Heart right ventricle (tissue), 16 donors: ENCODE data around the gene CAMKK2. TPM values are rescaled to one million over a fixed set of nuclear protein-coding genes. Genes with fewer than 3 reads are reported as not detected.
"Not testable (repeated sequence)": the region's sequence is repeated elsewhere in the genome, so short reads cannot be mapped to it uniquely, and the experiment has no call there.

Source experiments
- ATAC-seq, 8 donors: fragments of 200-7000 bp; cut with Tn5 transposase; one replicate each; pipeline ENCODE4 v1.9.1; 2020; ENCODE audit warnings: mild to moderate bottlenecking in 8 of 8, moderate library complexity in 8 of 8, moderate number of reproducible peaks in 1 of 8
- DNase-seq, 2 donors: peaks; one replicate each; pipeline ENCODE4 v3.0.0-alpha.2; 2020
- H3K27ac ChIP-seq, 10 donors: fragments of 200-600 bp; sonication (generic) in 2 of 10; one replicate each; pipeline versions ENCODE4 v1.5.0 to v1.8.0; 2020 to 2022; ENCODE audit warnings: mild to moderate bottlenecking in 3 of 10
- H3K27me3 ChIP-seq, 7 donors: fragments of 200-600 bp; one replicate each; pipeline ENCODE4 v1.8.0; 2021 to 2022; ENCODE audit warnings: mild to moderate bottlenecking in 2 of 7
- H3K36me3 ChIP-seq, 9 donors: fragments of 200-600 bp; sonication (generic) in 1 of 9; one replicate each; pipeline versions ENCODE4 v1.5.0 to v1.8.0; 2020 to 2022; ENCODE audit warnings: mild to moderate bottlenecking in 2 of 9
- H3K4me1 ChIP-seq, 9 donors: fragments of 200-600 bp; sonication (generic) in 1 of 9; one replicate each; pipeline versions ENCODE4 v1.5.0 to v1.8.0; 2020 to 2022; ENCODE audit warnings: mild to moderate bottlenecking in 4 of 9
- H3K4me3 ChIP-seq, 10 donors: fragments of 200-600 bp; sonication (generic) in 2 of 10; one replicate each; pipeline versions ENCODE4 v1.5.0 to v1.8.0; 2020 to 2022; ENCODE audit warnings: mild to moderate bottlenecking in 7 of 10, moderate library complexity in 2 of 10
- H3K9me3 ChIP-seq, 11 donors: fragments of 200-600 bp in 10 of 11; sonication (generic) in 2 of 11; one replicate each; pipeline versions ENCODE4 v1.5.0 to v1.8.0; 2013 to 2022; ENCODE audit warnings: mild to moderate bottlenecking in 2 of 11, control low read depth in 1 of 11, moderate library complexity in 1 of 11
- WGBS, 2 donors: extraction: QIAGEN DNeasy Blood & Tissue Kit; methylation state at CpG; one replicate each; pipeline ENCODE4 v1.1.7; 2013; ENCODE audit warnings: inconsistent platforms in 1 of 2; 5-methylcytosine and 5-hydroxymethylcytosine counted together
- intact Hi-C, 10 donors: fragments of 100-400 bp; cut with DNase I; formaldehyde crosslinking; loops; one replicate each; pipeline versions ENCODE4 v1.11.1 to v1.14.2; 2022
- polyA plus RNA-seq, 2 donors: library from polyadenylated mRNA; stranded (reverse); fragments of 200-250 nt; gene quantifications; one replicate each; pipeline ENCODE4 v1.2.3, GENCODE V29; 2013
- total RNA-seq, 10 donors: library from RNA; stranded (reverse); fragmentation: NEBNext Ultra II Directional in 3 of 10; extraction: Animal tissue kit (Norgen Biotek cat#: 25700) in 3 of 10; gene quantifications; one replicate each; pipeline versions ENCODE4 v1.2.1 to v1.2.4, GENCODE V29; 2021 to 2023
- TF ChIP-seq, protein P1 (sequence below), 9 donors: fragments of 200-600 bp; sonication (generic) in 2 of 9; IDR thresholded peaks; one replicate each; pipeline versions ENCODE4 v1.5.0 to v1.8.0; 2021 to 2022; ENCODE audit warnings: antibody characterized with exemption in 9 of 9, mild to moderate bottlenecking in 5 of 9, moderate library complexity in 1 of 9
- donor health status: Arrhythmogenic right ventricular cardiomyopathy.
- donor health status: ischemic (EF 13 %, LVEDD 7.1; RV severe dilation, severe dysfunction).
- donor health status: healthy with polysubstance abuse.
- donor health status: DM: no; HTN: yes; CAD: no.
- donor health status: DM: no; HTN: no; CAD: no.
- donor health status: ischemic (EF 25% LVEDD 6.9; RV normal size, moderate dysfunction).
- donor health status: ischemic (EF 25% LVEDD 5.7; RV mildly dilated, moderate dysfunction).
- donor health status: healthy.
- donor health status: DM: yes; HTN: yes; CAD: no.
- donor health status: Ischemic cardiomyopathy.
- donor health status: ischemic (EF 35%, LVEDD 5.7; RV mildly dilated, moderate dysfunction).
- donor health status: nonischemic (EF 11% LVEDD 7.7; RV severe dilation, severe dysfunction).
- donor health status: DM: yes; HTN: yes; CAD: no.
- donor health status: PGD.
- donor health status: ischemic (EF 29% LVEDD 5.4; RV normal size, mild dysfunction).
- donor health status: nonischemic (EF 23%, LVEDD 6.1; RV moderate dilation, normal function).

The CAMKK2 gene
- total and polyA plus RNA-seq, 12 donors, result 10.8 to 19.3 (median 15.8) TPM

DNA sequence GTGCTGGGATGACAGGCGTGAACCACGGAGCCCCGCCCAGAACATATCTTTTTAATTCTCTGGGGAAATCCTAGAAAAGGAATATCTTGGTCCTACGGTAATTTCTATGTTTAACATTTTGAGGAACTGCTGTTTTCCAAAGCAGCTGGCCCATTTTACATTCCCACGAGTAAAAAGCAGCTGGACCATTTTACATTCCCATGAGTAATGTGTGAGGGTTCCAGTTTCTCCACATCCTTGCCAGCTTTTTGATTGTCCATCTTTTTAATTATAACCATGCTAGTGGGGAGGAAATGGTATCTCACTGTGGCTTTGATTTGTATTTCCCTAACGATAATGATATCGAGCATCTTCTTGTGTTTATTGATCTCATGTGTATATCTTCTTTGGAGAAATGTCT is 91.0 kb downstream of the CAMKK2 start:
- Histone ChIP-seq H3K27ac (no peak overlapping the region), H3K4me1 (peaks cover 0 to 30% (median 1%) of the 10 kb centered on the region in 9 donors), H3K9me3 (no peaks in the 10 kb centered on the region), H3K27me3 (no peaks in the 10 kb centered on the region), H3K4me3 (no peak overlapping the region), H3K36me3 (no peaks in the 10 kb centered on the region)
- TF ChIP-seq, protein P1, sequence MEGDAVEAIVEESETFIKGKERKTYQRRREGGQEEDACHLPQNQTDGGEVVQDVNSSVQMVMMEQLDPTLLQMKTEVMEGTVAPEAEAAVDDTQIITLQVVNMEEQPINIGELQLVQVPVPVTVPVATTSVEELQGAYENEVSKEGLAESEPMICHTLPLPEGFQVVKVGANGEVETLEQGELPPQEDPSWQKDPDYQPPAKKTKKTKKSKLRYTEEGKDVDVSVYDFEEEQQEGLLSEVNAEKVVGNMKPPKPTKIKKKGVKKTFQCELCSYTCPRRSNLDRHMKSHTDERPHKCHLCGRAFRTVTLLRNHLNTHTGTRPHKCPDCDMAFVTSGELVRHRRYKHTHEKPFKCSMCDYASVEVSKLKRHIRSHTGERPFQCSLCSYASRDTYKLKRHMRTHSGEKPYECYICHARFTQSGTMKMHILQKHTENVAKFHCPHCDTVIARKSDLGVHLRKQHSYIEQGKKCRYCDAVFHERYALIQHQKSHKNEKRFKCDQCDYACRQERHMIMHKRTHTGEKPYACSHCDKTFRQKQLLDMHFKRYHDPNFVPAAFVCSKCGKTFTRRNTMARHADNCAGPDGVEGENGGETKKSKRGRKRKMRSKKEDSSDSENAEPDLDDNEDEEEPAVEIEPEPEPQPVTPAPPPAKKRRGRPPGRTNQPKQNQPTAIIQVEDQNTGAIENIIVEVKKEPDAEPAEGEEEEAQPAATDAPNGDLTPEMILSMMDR (IDR thresholded peaks at IDR 0.05), result no peak
- DNase-seq (no peak), ATAC-seq (no peak)
- 63 to 71% methylated on average over 7 of the region's 7 CpGs for WGBS, 2 donors
- intact Hi-C loops, result loop anchor here in 3 of 10 donors (5.0 to 10.0 kb wide), 2 partner anchors 71 to 83 kb away; partner anchors contain the start of gene P2RX7 (in 2 of the 3)

DNA sequence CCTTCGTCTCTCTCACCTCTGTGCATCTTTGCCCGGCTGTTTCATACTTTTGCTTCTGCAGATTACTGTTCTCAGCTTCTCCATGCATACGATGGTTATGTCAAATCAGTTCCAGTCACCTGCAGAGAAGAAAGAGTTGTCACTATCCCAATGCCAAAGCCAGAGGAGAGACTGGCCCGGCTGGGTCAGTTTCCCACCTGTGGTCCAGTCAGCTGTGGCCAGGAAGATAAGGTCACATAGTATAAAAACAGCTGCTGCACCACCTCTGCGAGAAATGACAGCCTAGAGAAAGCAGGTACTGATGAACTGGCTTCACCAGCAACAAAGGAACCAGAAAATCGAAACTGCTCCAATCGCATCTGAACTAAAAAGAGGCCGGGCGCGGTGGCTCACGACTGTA is 93.0 kb downstream of the CAMKK2 start:
- no peak for ATAC-seq
- TF ChIP-seq, protein P1 (IDR thresholded peaks at IDR 0.05), result no peak
- WGBS, 2 donors, result 78 to 87% methylated on average over 11 of the region's 11 CpGs

DNA sequence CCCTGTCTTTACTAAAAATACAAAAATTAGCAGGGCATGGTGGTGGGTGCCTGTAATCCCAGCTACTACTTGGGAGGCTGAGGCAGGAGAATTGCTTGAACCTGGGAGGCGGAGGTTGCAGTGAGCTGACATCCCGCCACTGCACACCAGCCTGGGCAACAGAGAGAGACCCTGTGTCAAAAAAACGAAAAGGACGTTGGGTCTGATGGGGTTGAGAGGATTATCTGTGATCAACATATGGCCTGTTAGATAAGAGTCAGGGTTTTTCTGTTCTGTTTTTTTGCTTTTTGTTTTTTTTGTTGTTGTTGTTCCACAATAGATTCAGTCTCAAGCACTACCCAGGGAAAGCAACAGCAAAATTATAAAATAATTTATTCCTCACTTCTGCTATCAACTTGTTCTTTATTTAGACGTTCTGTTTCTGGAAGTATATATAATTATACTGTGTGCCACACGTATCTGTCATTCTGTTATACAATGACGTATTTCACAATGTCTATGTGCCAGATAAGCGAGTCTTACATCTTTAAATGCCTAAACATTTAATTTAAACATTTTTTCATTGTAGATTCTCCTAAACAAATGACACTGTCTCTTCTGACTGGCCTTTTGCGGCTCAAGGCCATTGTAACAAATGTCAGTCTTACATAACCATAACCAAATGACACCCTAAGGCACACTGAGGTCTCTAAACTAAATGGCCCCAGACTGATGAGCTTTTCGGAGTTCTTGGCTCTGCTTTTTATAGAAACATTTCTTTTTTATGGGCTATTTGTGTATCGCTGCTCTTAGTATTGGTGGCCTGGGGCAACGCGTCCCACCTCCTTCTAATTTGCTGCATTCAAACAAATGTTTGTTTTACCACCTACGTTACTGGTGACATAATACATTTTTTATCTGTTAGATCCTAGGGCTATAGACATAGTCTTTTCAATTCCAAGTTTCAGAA is 93.8 kb downstream of the CAMKK2 start:
- ATAC-seq (peak in 3 of 8 donors; percentile 45 to 62 (median 60)), DNase-seq (no peak)
- Histone ChIP-seq H3K27ac (peak overlapping the region in 1 of 10 donors; percentile 36), H3K4me3 (no peak overlapping the region), H3K36me3 (no peaks in the 10 kb centered on the region), H3K4me1 (peaks cover 0 to 20% (median 0%) of the 10 kb centered on the region in 9 donors), H3K9me3 (no peaks in the 10 kb centered on the region), H3K27me3 (no peaks in the 10 kb centered on the region)
- 58% methylated on average over 14 of the region's 14 CpGs for WGBS, 2 donors
- TF ChIP-seq, protein P1 (IDR thresholded peaks at IDR 0.05), result no peak
- intact Hi-C loops, result loop anchor here in 2 of 10 donors (10.0 kb wide), 1 partner anchor 68 kb away; the partner anchor contains the start of gene P2RX7 (in 2 of the 2)

More for the DNA sequence above, 93.0 kb downstream of the CAMKK2 start:
- no peak overlapping the region for H3K27ac ChIP-seq
- H3K27me3 ChIP-seq, result no peaks in the 10 kb centered on the region
- H3K36me3 ChIP-seq, result no peaks in the 10 kb centered on the region
- peaks cover 0 to 20% (median 0%) of the 10 kb centered on the region in 9 donors for H3K4me1 ChIP-seq
- intact Hi-C loops, result loop anchor here in 2 of 10 donors (10.0 kb wide), 1 partner anchor 69 kb away; the partner anchor contains the start of gene P2RX7 (in 2 of the 2)
- H3K9me3 ChIP-seq, result no peaks in the 10 kb centered on the region
- no peak for DNase-seq
- H3K4me3 ChIP-seq, result no peak overlapping the region

DNA sequence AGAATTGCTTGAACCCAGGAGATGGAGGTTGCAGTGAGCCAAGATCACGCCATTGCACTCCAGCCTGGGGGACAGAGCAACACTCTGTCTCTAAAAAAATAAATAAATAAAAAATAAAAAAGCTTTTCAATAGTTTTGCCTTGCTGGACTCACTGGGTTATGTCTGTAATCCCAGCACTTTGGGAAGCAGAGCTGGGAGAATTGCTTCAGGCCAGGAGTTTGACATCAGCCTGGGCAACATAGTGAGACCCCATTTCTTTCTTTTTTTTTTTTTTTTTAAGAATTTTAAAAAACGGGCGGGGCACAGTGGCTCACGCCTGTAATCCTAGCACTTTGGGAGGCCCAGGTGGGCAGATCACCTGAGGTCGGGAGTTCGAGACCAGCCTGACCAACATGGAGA is 95.4 kb downstream of the CAMKK2 start:
- DNase-seq, H3K27me3 ChIP-seq, H3K36me3 ChIP-seq, H3K27ac ChIP-seq, H3K9me3 ChIP-seq, ATAC-seq, H3K4me3 ChIP-seq: not testable (repeated sequence)
- intact Hi-C loops, result loop anchor here in 2 of 10 donors (10.0 kb wide), 1 partner anchor 66 kb away; the partner anchor contains the start of gene P2RX7 (in 2 of the 2)
- 89 to 95% methylated on average over 6 of the region's 6 CpGs for WGBS, 2 donors
- peaks cover 0 to 33% (median 0%) of the 10 kb centered on the region in 9 donors for H3K4me1 ChIP-seq
